ENCODE measurements around the gene IFT25. TPM values are rescaled to one million over a fixed set of nuclear protein-coding genes. Genes with fewer than 3 reads are reported as not detected.

The IFT25 gene
- total RNA-seq, 4 donors from 2014 or later: 2.4 to 9.1 (median 2.9) TPM

GRCh38 chr1:53936430-53936829 lies 9.1 kb downstream of the IFT25 start:
- TF ChIP-seq POLR2A (IDR thresholded peaks at IDR 0.05) (no peak), CTCF (IDR thresholded peaks at IDR 0.05 in 4 of 5, conservative IDR thresholded peaks at IDR 0.05 in 1 of 5) (no peak)
- no peak overlapping the region for H3K4me3 ChIP-seq
- DNase-seq (no peak), ATAC-seq (no peak)
- H3K27ac ChIP-seq: no peak overlapping the region
- no peaks in the 10 kb centered on the region for H3K36me3 ChIP-seq
- H3K9me3 ChIP-seq: no peaks in the 10 kb centered on the region
- intact Hi-C loops (cut with DNase I; ENCODE audit: low total_unique reads) (no loop called here), in situ Hi-C loops (cut with MboI; ENCODE audit: low sequenced_read_pairs in 4 of 4) (no loop called here)
- no peaks in the 10 kb centered on the region for H3K27me3 ChIP-seq
- no peaks in the 10 kb centered on the region for H3K4me1 ChIP-seq

- in situ Hi-C loops (cut with MboI; ENCODE audit: low sequenced_read_pairs in 4 of 4) (no loop called here), intact Hi-C loops (cut with DNase I; ENCODE audit: low total_unique reads) (no loop called here)
- no peak for DNase-seq
- no peak for ATAC-seq
- Histone ChIP-seq H3K4me3 (no peak overlapping the region), H3K9me3 (no peaks in the 10 kb centered on the region), H3K27ac (no peak overlapping the region), H3K27me3 (no peaks in the 10 kb centered on the region), H3K36me3 (no peaks in the 10 kb centered on the region), H3K4me1 (no peaks in the 10 kb centered on the region)
- TF ChIP-seq POLR2A (IDR thresholded peaks at IDR 0.05) (no peak), CTCF (IDR thresholded peaks at IDR 0.05 in 4 of 5, conservative IDR thresholded peaks at IDR 0.05 in 1 of 5) (no peak)
Measured at GRCh38 chr1:53934170-53934765, 11.2 kb downstream of the IFT25 start.

- no peak for TF ChIP-seq POLR2A (IDR thresholded peaks at IDR 0.05)
- TF ChIP-seq CTCF (IDR thresholded peaks at IDR 0.05 in 4 of 5, conservative IDR thresholded peaks at IDR 0.05 in 1 of 5): no peak
- no peak overlapping the region for H3K4me3 ChIP-seq
- no peak for ATAC-seq
- no peak overlapping the region for H3K27ac ChIP-seq
- intact Hi-C loops (cut with DNase I; ENCODE audit: low total_unique reads) (no loop called here), in situ Hi-C loops (cut with MboI; ENCODE audit: low sequenced_read_pairs in 4 of 4) (no loop called here)
- no peaks in the 10 kb centered on the region for H3K4me1 ChIP-seq
- DNase-seq: no peak
- H3K36me3 ChIP-seq: no peaks in the 10 kb centered on the region
- no peaks in the 10 kb centered on the region for H3K27me3 ChIP-seq
- no peaks in the 10 kb centered on the region for H3K9me3 ChIP-seq
Measured at GRCh38 chr1:53931523-53931922, 14.0 kb downstream of the IFT25 start.

GRCh38 chr1:53930932-53931331 lies 14.6 kb downstream of the IFT25 start:
- TF ChIP-seq POLR2A (IDR thresholded peaks at IDR 0.05) (no peak), CTCF (IDR thresholded peaks at IDR 0.05 in 4 of 5, conservative IDR thresholded peaks at IDR 0.05 in 1 of 5) (no peak)
- H3K4me3 ChIP-seq: no peak overlapping the region
- no peaks in the 10 kb centered on the region for H3K9me3 ChIP-seq
- no peaks in the 10 kb centered on the region for H3K4me1 ChIP-seq
- ATAC-seq (no peak), DNase-seq (no peak)
- intact Hi-C loops (cut with DNase I; ENCODE audit: low total_unique reads) (no loop called here), in situ Hi-C loops (cut with MboI; ENCODE audit: low sequenced_read_pairs in 4 of 4) (no loop called here)
- H3K27ac ChIP-seq: no peak overlapping the region
- H3K27me3 ChIP-seq: no peaks in the 10 kb centered on the region
- H3K36me3 ChIP-seq: no peaks in the 10 kb centered on the region
